IMR-90 (cell line): Measurements from ENCODE around the gene RNU2-1. TPM values are rescaled to one million over a fixed set of nuclear protein-coding genes. Genes with fewer than 3 reads are reported as not detected.

Source experiments
- ATAC-seq: fragments of 200-7000 bp; cut with Tn5 transposase; 2 replicates; pipeline ENCODE4 v1.9.1; 2020; ENCODE audit warnings: low read depth, mild to moderate bottlenecking, moderate library complexity
- BruUV-seq: library from RNA; stranded (reverse); fragments of 400-500 nt; replicated peaks from 2 replicates; lab custom pipeline; 2021; lab: Mats Ljungman, UMichigan
- CTCF ChIA-PET: fragments of 300-600 bp; formaldehyde crosslinking; extraction: SDS; loops from one replicate; lab custom pipeline; 2021; ENCODE audit warnings: antibody characterized with exemption; lab: Yijun Ruan, JAX
- POLR2A ChIA-PET: fragments of 300-600 bp; sonication (Branson Sonifier 250); formaldehyde crosslinking; loops from one replicate; lab custom pipeline; 2022; ENCODE audit warnings: antibody characterized with exemption; ENCODE audit not compliant: unreplicated experiment; lab: Charles Lee
- DNase-seq: peaks from one replicate; pipeline ENCODE4 v3.0.0; 2013
- H2AFZ ChIP-seq: replicated peaks from 2 replicates; pipeline ENCODE3; 2013; ENCODE audit warnings: low read length, mild to moderate bottlenecking; ENCODE audit not compliant: poor library complexity
- H2AK5ac ChIP-seq: 2 replicates; pipeline ENCODE4 v1.6.1; 2013; ENCODE audit warnings: low read depth, low read length, inconsistent platforms
- H2AK9ac ChIP-seq: replicated peaks from 2 replicates; pipeline ENCODE3; 2013; ENCODE audit warnings: mild to moderate bottlenecking, low read depth, low read length, moderate library complexity; ENCODE audit not compliant: poor library complexity
- H2BK120ac ChIP-seq: 2 replicates; pipeline ENCODE4 v1.6.1; 2013; ENCODE audit warnings: low read depth, low read length, inconsistent platforms
- H2BK15ac ChIP-seq: 3 replicates; pipeline ENCODE4 v1.6.1; 2013; ENCODE audit warnings: low read depth, low read length, inconsistent platforms
- H2BK20ac ChIP-seq: 2 replicates; pipeline ENCODE4 v1.6.1; 2013; ENCODE audit warnings: low read depth, mild to moderate bottlenecking, inconsistent platforms, low read length, moderate library complexity
- H2BK5ac ChIP-seq: 2 replicates; pipeline ENCODE4 v1.6.1; 2013; ENCODE audit warnings: mild to moderate bottlenecking, low read depth, low read length, inconsistent platforms; ENCODE audit not compliant: poor library complexity, severe bottlenecking
- H3K14ac ChIP-seq: replicated peaks from 2 replicates; pipeline ENCODE4 v1.6.1; 2013; ENCODE audit warnings: low read depth, low read length, inconsistent platforms
- H3K18ac ChIP-seq: 2 replicates; pipeline ENCODE4 v1.6.1; 2013; ENCODE audit warnings: low read depth, low read length, control low read depth
- H3K23ac ChIP-seq: 2 replicates; pipeline ENCODE4 v1.6.1; 2013; ENCODE audit warnings: low read depth, low read length, inconsistent platforms
- H3K27ac ChIP-seq: 2 replicates; pipeline ENCODE4 v1.5.1; 2013; ENCODE audit warnings: mild to moderate bottlenecking, control low read depth, low read length; ENCODE audit not compliant: insufficient read depth
- H3K27me3 ChIP-seq: 2 replicates; pipeline ENCODE4 v1.6.1; 2013; ENCODE audit warnings: low read length; ENCODE audit not compliant: control insufficient read depth, insufficient read depth
- H3K36me3 ChIP-seq: 2 replicates; pipeline ENCODE4 v1.6.1; 2013; ENCODE audit warnings: low read length, mixed read lengths; ENCODE audit not compliant: control insufficient read depth, insufficient read depth
- H3K4ac ChIP-seq: 2 replicates; pipeline ENCODE4 v1.6.1; 2013; ENCODE audit warnings: low read depth, low read length, inconsistent platforms
- H3K4me1 ChIP-seq: 2 replicates; pipeline ENCODE4 v1.6.1; 2013; ENCODE audit warnings: low read length, mixed read lengths; ENCODE audit not compliant: control insufficient read depth, insufficient read depth
- H3K4me2 ChIP-seq: 2 replicates; pipeline ENCODE4 v1.6.1; 2013; ENCODE audit warnings: low read depth, mild to moderate bottlenecking, control low read depth, low read length, moderate library complexity
- H3K4me3 ChIP-seq: 2 replicates; pipeline ENCODE4 v1.5.1; 2013; ENCODE audit warnings: low read depth, mild to moderate bottlenecking, control low read depth, low read length, moderate library complexity; ENCODE audit not compliant: insufficient read depth
- H3K56ac ChIP-seq: 2 replicates; pipeline ENCODE4 v1.6.1; 2013; ENCODE audit warnings: low read length, inconsistent platforms; ENCODE audit not compliant: insufficient read depth; ENCODE audit errors: extremely low read depth
- H3K79me1 ChIP-seq, 2 experiments: 2 replicates each; pipeline ENCODE4 v1.6.1; 2013; ENCODE audit warnings: low read length in 2 of 2, inconsistent platforms in 1 of 2, low read depth in 1 of 2
- H3K9ac ChIP-seq: 2 replicates; pipeline ENCODE4 v1.6.1; 2013; ENCODE audit warnings: low read depth, low read length, control low read depth
- H3K9me1 ChIP-seq: 2 replicates; pipeline ENCODE4 v1.6.1; 2013; ENCODE audit warnings: low read length, inconsistent platforms; ENCODE audit not compliant: insufficient read depth
- H3K9me3 ChIP-seq: 2 replicates; pipeline ENCODE4 v1.6.1; 2013; ENCODE audit warnings: low read length; ENCODE audit not compliant: control insufficient read depth, insufficient read depth
- H4K20me1 ChIP-seq: 2 replicates; pipeline ENCODE4 v1.6.1; 2013; ENCODE audit warnings: low read length, inconsistent platforms; ENCODE audit not compliant: insufficient read depth
- H4K5ac ChIP-seq: 2 replicates; pipeline ENCODE4 v1.6.1; 2013; ENCODE audit warnings: mild to moderate bottlenecking, low read depth, low read length, control low read depth
- H4K8ac ChIP-seq, 2 experiments: 2 replicates each; pipeline ENCODE4 v1.6.1; 2013; ENCODE audit warnings: low read depth in 2 of 2, low read length in 2 of 2, control low read depth in 1 of 2, inconsistent platforms in 1 of 2
- H4K91ac ChIP-seq: 2 replicates; pipeline ENCODE4 v1.6.1; 2013; ENCODE audit warnings: low read depth, low read length, inconsistent platforms; ENCODE audit not compliant: insufficient read depth
- FOS ChIP-seq: fragments of 150-350 bp; IDR thresholded peaks from 2 replicates; pipeline ENCODE4 v1.6.1; 2016; ENCODE audit warnings: low read depth, low read length
- NFE2L2 ChIP-seq: fragments of 150-350 bp; IDR thresholded peaks from 2 replicates; pipeline ENCODE4 v1.6.1; 2016; ENCODE audit warnings: low read depth, mild to moderate bottlenecking, low read length
- POLR2A ChIP-seq: IDR thresholded peaks from 2 replicates; pipeline ENCODE4 v1.6.1; 2012; ENCODE audit warnings: mild to moderate bottlenecking, low read depth, low read length
- RCOR1 ChIP-seq: IDR thresholded peaks from 2 replicates; pipeline ENCODE4 v1.6.1; 2012; ENCODE audit warnings: mild to moderate bottlenecking, low read length, improper control_type of control experiment; ENCODE audit not compliant: insufficient replicate concordance
- RFX5 ChIP-seq: IDR thresholded peaks from 2 replicates; pipeline ENCODE4 v1.8.0; 2012; ENCODE audit warnings: low read depth, mild to moderate bottlenecking, low read length, moderate library complexity
- SMC3 ChIP-seq: fragments of 150-350 bp; IDR thresholded peaks from 2 replicates; pipeline ENCODE4 v1.6.1; 2016; ENCODE audit warnings: low read depth, mild to moderate bottlenecking, antibody characterized with exemption, low read length, moderate library complexity
- WGBS, 2 experiments: methylation state at CpG; one replicate each; pipeline versions ENCODE4 v1.1.5 to v1.1.7; 2013; ENCODE audit warnings: missing lambda C conversion rate in 2 of 2; ENCODE audit not compliant: insufficient read length in 1 of 2; ENCODE audit errors: extremely low coverage in 2 of 2; 5-methylcytosine and 5-hydroxymethylcytosine counted together
- dilution Hi-C: fragments of 300-500 bp; cut with HindIII; formaldehyde crosslinking; loops from one replicate; pipeline ENCODE4 v1.14.3; 2018; ENCODE audit warnings: low sequenced_read_pairs; ENCODE audit not compliant: unreplicated experiment
- in situ Hi-C: fragments of 300-500 bp; cut with MboI; formaldehyde crosslinking; loops from 3 replicates; pipeline ENCODE4 v1.14.3; 2019; ENCODE audit warnings: low sequenced_read_pairs, inconsistent platforms, mixed read lengths
- intact Hi-C: fragments of 100-400 bp; cut with micrococcal nuclease; formaldehyde crosslinking; loops from 2 replicates; pipeline ENCODE4 v1.10.0; 2022
- polyA plus RNA-seq, 3 experiments: library from polyadenylated mRNA; depleted of rRNA; stranded (reverse); fragments of >200 nt; gene quantifications; 2 replicates each; pipeline ENCODE4 v1.2.3, GENCODE V29; 2012; ENCODE audit warnings: low replicate concordance in 1 of 3
- total RNA-seq: library from RNA; depleted of rRNA; stranded (reverse); fragments of >200 nt; gene quantifications from 2 replicates; pipeline ENCODE4 v1.2.3, GENCODE V29; 2012

RNU2-1 gene
- total and polyA plus RNA-seq, 2 of the 4 experiments (the other 2 are of a cell fraction), result not detected

DNA sequence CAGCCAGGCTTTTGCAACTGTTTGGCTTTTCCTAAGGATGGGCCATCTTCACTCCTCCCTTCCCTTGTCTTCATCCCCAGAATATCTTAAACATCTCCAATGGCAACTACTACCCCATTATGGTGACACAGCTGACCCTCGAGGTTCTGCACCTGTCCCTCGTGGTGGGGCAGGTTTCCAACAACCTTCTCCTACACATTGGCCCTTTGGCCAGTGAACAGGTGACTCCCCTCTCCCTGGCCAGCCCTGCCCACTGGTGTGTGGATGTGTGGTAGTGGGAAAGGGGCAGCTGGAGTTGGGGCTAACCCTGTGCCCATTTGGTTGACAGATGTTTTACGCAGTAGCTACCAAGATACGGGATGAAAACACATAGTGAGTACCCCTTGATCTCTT is 17.4 kb downstream of the RNU2-1 start:
- Histone ChIP-seq H3K4me2 (no peak overlapping the region), H3K18ac (no peak overlapping the region), H2BK120ac (no peak overlapping the region), H2BK15ac (no peak overlapping the region), H2AK9ac (no peak overlapping the region), H3K9me1 (peaks cover 26% of the 10 kb centered on the region), H3K4me1 (peaks cover 13% of the 10 kb centered on the region), H3K79me1 (peaks cover 18 to 43% of the 10 kb centered on the region in 2 experiments), H2AK5ac (no peak overlapping the region), H3K9me3 (no peaks in the 10 kb centered on the region), H3K4ac (no peak overlapping the region), H2BK5ac (no peak overlapping the region), H3K36me3 (peaks cover 37% of the 10 kb centered on the region), H3K27me3 (no peaks in the 10 kb centered on the region), H4K5ac (no peak overlapping the region), H4K8ac (no peak overlapping the region), H3K56ac (no peak overlapping the region), H2BK20ac (no peak overlapping the region), H3K14ac (no peak overlapping the region), H2AFZ (no peak overlapping the region), H3K4me3 (no peak overlapping the region), H4K91ac (no peak overlapping the region), H3K9ac (no peak overlapping the region), H3K23ac (no peak overlapping the region), H3K27ac (no peak overlapping the region), H4K20me1 (no peaks in the 10 kb centered on the region)
- CTCF ChIA-PET, result no interaction called here
- TF ChIP-seq POLR2A, result no peak
- TF ChIP-seq SMC3, result no peak
- TF ChIP-seq RCOR1, result no peak
- no peak for TF ChIP-seq RFX5
- TF ChIP-seq NFE2L2, result no peak
- no peak for TF ChIP-seq FOS
- no peak for DNase-seq
- BruUV-seq, result no TSS peak
- POLR2A ChIA-PET, result no interaction called here
- dilution Hi-C loops, result no loop called here
- in situ Hi-C loops, result loop anchor here (25.0 kb wide), 1 partner anchor 96 kb away; no protein-coding TSS in a partner anchor
- WGBS, 2 experiments, result 100% methylated on average over 1 of the region's 4 CpGs; no CpG with 5 or more reads in 1 of the 2 experiments
- intact Hi-C loops, result loop anchor here (10.0 kb wide), 1 partner anchor 298 kb away; no protein-coding TSS in a partner anchor
- no peak for ATAC-seq
